Limb (tissue), 2 donors: ENCODE measurements around the gene CXorf66.
"Not testable (repeated sequence)": the region's sequence is repeated elsewhere in the genome, so short reads cannot be mapped to it uniquely, and the experiment has no call there.

Source experiments
- DNase-seq, 2 donors: peaks; one replicate each; pipeline ENCODE4 v3.0.0-alpha.2; 2016; ENCODE audit errors: extremely low spot score in 2 of 2

The CXorf66 gene

GRCh38 chrX:139965421-139965820, at the start of gene CXorf66:
TSS of gene CXorf66 (minus strand) at chrX:139965521. CDS start at chrX:139965496, 25 bp downstream.
- no peak for DNase-seq

- DNase-seq, result no peak
Measured at GRCh38 chrX:139982856-139983255, 17.5 kb upstream of the CXorf66 start.

- DNase-seq, result no peak
Measured at GRCh38 chrX:139974471-139974870, 9.2 kb upstream of the CXorf66 start.

GRCh38 chrX:139972629-139973624, 7.6 kb upstream of the CXorf66 start:
- DNase-seq, result no peak

- DNase-seq, result no peak
Measured at GRCh38 chrX:139972113-139972512, 6.8 kb upstream of the CXorf66 start.

GRCh38 chrX:139971394-139971749, 6.1 kb upstream of the CXorf66 start:
- no peak for DNase-seq

GRCh38 chrX:139969286-139969685, 4.0 kb upstream of the CXorf66 start:
- DNase-seq, result no peak

- DNase-seq, result no peak
Measured at GRCh38 chrX:139967750-139968149, 2.4 kb upstream of the CXorf66 start.

GRCh38 chrX:139967300-139967699, 2.0 kb upstream of the CXorf66 start:
- no peak for DNase-seq

- DNase-seq, result not testable (repeated sequence)
Measured at GRCh38 chrX:139966159-139966558, 838 bp upstream of the CXorf66 start.

GRCh38 chrX:139961091-139961490, 4.2 kb downstream of the CXorf66 start:
- not testable (repeated sequence) for DNase-seq

- no peak for DNase-seq
Measured at GRCh38 chrX:139949703-139950102, 15.6 kb downstream of the CXorf66 start.

GRCh38 chrX:139945075-139945474, 20.2 kb downstream of the CXorf66 start:
- no peak for DNase-seq

- DNase-seq, result no peak
Measured at GRCh38 chrX:139936259-139936658, 29.1 kb downstream of the CXorf66 start.

- DNase-seq, result no peak
Measured at GRCh38 chrX:139933904-139934303, 31.4 kb downstream of the CXorf66 start.

- DNase-seq, result peak; percentile 66 to 89
Measured at GRCh38 chrX:139932901-139933796, 32.2 kb downstream of the CXorf66 start, which contains the start of gene ATP11C. TSS of gene ATP11C (minus strand) at chrX:139933053. CDS start at chrX:139932042, 1,011 bp downstream.

GRCh38 chrX:139932073-139932900, 33.0 kb downstream of the CXorf66 start:
- DNase-seq, result peak; percentile 5 to 83

- DNase-seq, result no peak
Measured at GRCh38 chrX:139931646-139932072, 33.7 kb downstream of the CXorf66 start.

- DNase-seq, result peak in 1 of 2 donors; percentile 38
Measured at GRCh38 chrX:139930916-139931645, 34.2 kb downstream of the CXorf66 start.

- peak in 1 of 2 donors; percentile 1 for DNase-seq
Measured at GRCh38 chrX:139930401-139930800, 34.9 kb downstream of the CXorf66 start.
